Cardiac fibroblast (primary cell): Measurements from ENCODE around the gene PLA2G2D.

Source experiments
- DNase-seq, 2 donors: peaks; one replicate each; pipeline versions ENCODE4 v3.0.0 to v3.0.0-alpha.2; 2010; ENCODE audit warnings: low read depth in 2 of 2
- H3K4me3 ChIP-seq, 2 donors: replicated peaks in 1 of 2; 1 replicate in 1 of 2; 2 replicates in 1 of 2; pipeline ENCODE4 v1.5.1; 2011; ENCODE audit warnings: low read depth in 2 of 2, low read length in 2 of 2, mild to moderate bottlenecking in 2 of 2, moderate library complexity in 1 of 2
- CTCF ChIP-seq: IDR thresholded peaks from one replicate; pipeline ENCODE4 v1.5.1; 2011; ENCODE audit warnings: low read depth, mild to moderate bottlenecking, low read length, inconsistent platforms

Gene PLA2G2D

DNA sequence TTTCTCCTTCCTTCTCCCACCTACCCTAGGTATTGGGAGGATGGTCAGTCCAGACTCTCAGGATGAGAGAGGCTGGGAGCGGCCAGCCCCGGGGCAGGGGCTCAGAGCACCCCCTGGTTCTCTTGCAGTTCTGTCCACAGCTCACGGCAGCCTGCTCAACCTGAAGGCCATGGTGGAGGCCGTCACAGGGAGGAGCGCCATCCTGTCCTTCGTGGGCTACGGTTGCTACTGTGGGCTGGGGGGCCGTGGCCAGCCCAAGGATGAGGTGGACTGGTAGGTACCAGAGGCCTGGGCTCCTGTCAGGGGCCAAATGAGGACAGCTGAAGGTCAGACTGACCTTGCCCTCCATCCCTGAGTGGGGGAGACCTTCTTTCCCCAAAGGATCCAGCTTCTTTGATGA lies 24.0 kb upstream of the PLA2G2D start:
- DNase-seq = no peak
- no peak for TF ChIP-seq CTCF
- no peak overlapping the region for H3K4me3 ChIP-seq

DNA sequence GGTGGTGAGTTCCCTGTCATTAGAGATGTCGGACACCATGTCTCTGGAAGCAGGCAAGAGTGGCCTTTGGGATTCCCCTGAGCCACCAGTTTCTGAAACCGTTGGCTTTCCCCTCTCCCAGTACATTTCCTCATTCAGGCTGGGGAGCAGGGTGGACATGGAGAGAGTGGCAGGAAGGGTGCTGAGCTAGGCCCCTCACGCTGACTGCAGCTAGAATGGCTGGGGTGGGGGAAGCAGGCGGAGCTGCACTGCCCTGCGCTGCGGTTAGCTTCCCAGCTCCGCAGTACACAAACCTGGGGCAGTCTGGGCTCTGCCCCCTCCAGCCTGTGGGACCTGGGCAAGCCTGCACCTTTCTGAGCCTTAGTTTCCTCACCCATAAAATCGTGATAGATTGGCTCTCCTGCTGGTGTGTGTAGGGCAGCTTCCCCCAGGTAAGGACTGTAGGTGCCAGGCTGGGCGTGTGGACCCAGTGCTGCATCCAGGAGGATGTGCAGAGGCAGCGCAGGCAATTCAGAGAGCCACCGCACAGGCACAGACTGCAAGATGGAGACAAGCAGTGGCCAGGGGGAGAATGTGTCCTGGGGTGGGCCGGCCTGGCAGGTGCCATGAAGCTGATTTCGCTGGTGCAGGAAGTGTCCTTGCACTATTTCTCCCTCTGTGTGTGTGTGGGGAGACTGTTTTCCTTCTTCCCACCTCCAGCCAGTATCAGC lies 22.8 kb upstream of the PLA2G2D start:
- no peak for TF ChIP-seq CTCF
- no peak for DNase-seq

DNA sequence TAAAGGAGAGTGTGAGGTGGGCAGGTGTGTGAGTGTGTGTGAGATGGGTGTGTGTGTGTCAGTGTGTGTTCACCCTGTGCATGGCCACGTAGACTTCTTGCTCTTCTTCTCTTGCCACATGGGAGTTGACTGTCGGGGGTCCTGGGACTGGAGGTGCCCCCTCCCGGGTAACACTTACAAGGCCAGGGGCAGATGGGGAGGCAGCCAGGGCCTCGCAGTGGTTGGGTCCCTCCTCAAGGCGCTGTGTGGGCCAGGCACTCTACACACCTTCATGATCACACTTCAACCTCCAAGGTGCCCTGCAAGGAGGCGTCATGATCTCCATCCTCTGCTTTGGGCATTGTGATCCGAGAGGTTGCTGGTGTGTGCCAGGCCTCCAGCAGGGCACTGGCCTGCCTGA lies 22.1 kb upstream of the PLA2G2D start:
- TF ChIP-seq CTCF = no peak
- H3K4me3 ChIP-seq = no peak overlapping the region
- DNase-seq = no peak

More for the DNA sequence above, 22.8 kb upstream of the PLA2G2D start:
- H3K4me3 ChIP-seq = no peak overlapping the region

DNA sequence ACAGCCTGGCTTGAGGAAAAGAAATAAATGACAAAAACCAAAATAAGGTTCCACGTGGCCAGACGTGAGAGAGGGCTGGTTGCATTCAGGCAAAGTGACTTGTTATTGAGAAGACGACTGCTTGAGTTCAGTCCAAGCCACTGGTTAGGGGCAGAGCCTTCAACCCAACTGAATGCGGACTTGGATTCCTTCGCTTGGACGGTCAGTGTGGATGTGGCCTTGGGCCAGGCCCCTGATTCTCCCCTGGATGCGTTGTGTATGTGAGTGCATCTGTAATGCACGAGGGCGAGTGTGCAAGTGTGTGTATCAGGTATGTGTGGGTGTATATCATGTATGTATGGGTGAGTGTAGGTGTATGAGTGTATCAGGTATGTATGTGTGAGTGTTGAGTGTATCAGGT lies 21.7 kb upstream of the PLA2G2D start:
- no peak for TF ChIP-seq CTCF
- no peak overlapping the region for H3K4me3 ChIP-seq
- no peak for DNase-seq

GRCh38 chr1:20139776-20140612 lies 20.7 kb upstream of the PLA2G2D start:
- no peak for DNase-seq
- no peak for TF ChIP-seq CTCF
- H3K4me3 ChIP-seq = no peak overlapping the region

DNA sequence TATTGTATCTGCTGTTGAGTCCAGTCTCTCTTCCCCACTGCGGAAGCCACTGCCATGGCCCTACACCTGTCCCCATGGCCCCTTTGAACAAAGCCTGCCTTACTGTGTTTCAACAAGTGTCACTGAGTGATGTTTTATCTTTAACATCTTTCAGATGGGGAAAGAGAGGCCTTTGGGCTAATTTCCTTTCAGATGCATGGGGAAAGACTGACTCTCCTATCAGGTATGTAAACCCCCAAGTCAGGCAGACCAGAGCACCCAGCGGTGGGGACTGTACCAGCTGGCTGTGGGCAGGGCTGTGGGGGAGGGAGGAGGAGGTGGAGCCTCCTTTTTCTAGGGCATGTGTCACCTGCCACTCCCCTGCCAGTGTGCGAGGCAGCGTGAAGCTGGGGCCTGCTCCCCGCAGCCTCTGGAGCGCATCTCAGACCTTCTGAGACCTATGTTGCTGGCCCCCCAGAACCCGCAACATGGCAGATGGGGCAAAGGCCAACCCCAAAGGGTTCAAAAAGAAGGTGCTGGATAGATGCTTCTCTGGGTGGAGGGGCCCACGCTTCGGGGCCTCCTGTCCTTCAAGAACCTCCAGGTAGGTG lies 19.7 kb upstream of the PLA2G2D start, which contains the start of gene PLA2G2F:
Gene PLA2G2F, plus strand, starts transcription at position 363 of the 590 bp plus-strand sequence. Its CDS starts 105 bp downstream, at position 468.
- no peak within 1 kb of the TSS for H3K4me3 ChIP-seq
- TF ChIP-seq CTCF = no peak

More for the DNA sequence above, 19.7 kb upstream of the PLA2G2D start, which contains the start of gene PLA2G2F:
- DNase-seq = no peak
